Gastrocnemius medialis (tissue), 4 donors: Measurements from ENCODE around the gene ERI3. TPM values are rescaled to one million over a fixed set of nuclear protein-coding genes. Genes with fewer than 3 reads are reported as not detected.

Source experiments
- ATAC-seq, 2 donors: fragments of 150-250 bp; one replicate each; pipeline ENCODE4 v1.9.1; 2016
- DNase-seq, 2 donors: peaks; one replicate each; pipeline ENCODE4 v3.0.0-alpha.2; 2019
- H3K27ac ChIP-seq, 4 donors: fragments of 200-600 bp; sonication (generic); 1 replicate in 1 of 4; 2 replicates in 3 of 4; pipeline ENCODE4 v1.5.1; 2016 to 2018; ENCODE audit warnings: mild to moderate bottlenecking in 2 of 4, moderate library complexity in 1 of 4
- H3K27me3 ChIP-seq, 3 donors: fragments of 200-600 bp; sonication (generic) in 2 of 3; 1 replicate in 1 of 3; 2 replicates in 2 of 3; pipeline versions ENCODE4 v1.5.1 to v1.6.0; 2016 to 2019; ENCODE audit warnings: mild to moderate bottlenecking in 1 of 3, moderate library complexity in 1 of 3
- H3K36me3 ChIP-seq, 2 donors: fragments of 200-600 bp; sonication (generic) in 1 of 2; one replicate each; pipeline ENCODE4 v1.5.1; 2017 to 2018
- H3K4me1 ChIP-seq, 2 donors: fragments of 200-600 bp; sonication (generic) in 1 of 2; one replicate each; pipeline ENCODE4 v1.5.1; 2016 to 2017; ENCODE audit warnings: mild to moderate bottlenecking in 2 of 2
- H3K4me3 ChIP-seq, 4 donors: fragments of 200-600 bp; sonication (generic) in 3 of 4; 1 replicate in 1 of 4; 2 replicates in 3 of 4; pipeline ENCODE4 v1.5.1; 2016 to 2019; ENCODE audit warnings: mild to moderate bottlenecking in 2 of 4
- H3K9me3 ChIP-seq, 3 donors: fragments of 200-600 bp; sonication (generic) in 2 of 3; 1 replicate in 1 of 3; 2 replicates in 2 of 3; pipeline ENCODE4 v1.5.1; 2016 to 2019
- POLR2A ChIP-seq, 2 donors: fragments of 450-650 bp; IDR thresholded peaks; one replicate each; pipeline ENCODE4 v1.6.1; 2017; ENCODE audit warnings: antibody characterized with exemption in 2 of 2, mild to moderate bottlenecking in 2 of 2, moderate library complexity in 2 of 2
- in situ Hi-C, 4 donors: fragments of 200-750 bp; cut with MboI; loops; one replicate each; pipeline versions ENCODE4 v1.15.0 to v1.8.0; 2017; ENCODE audit warnings: low sequenced_read_pairs in 4 of 4
- intact Hi-C: fragments of 100-400 bp; cut with DNase I; formaldehyde crosslinking; loops from one replicate; pipeline ENCODE4 v1.15.1; 2023; ENCODE audit warnings: low total_unique reads
- total RNA-seq, 4 donors: library from RNA; depleted of rRNA; stranded (reverse); fragments of >200 nt; gene quantifications; one replicate each; pipeline versions ENCODE4 v1.1.0 to v1.2.3, GENCODE V29; 2016
- TF ChIP-seq, protein P1 (sequence below), 5 experiments: fragments of 450-650 bp in 3 of 5; fragments of 200-600 bp in 2 of 5; sonication (generic) in 2 of 5; IDR thresholded peaks in 4 of 5; conservative IDR thresholded peaks in 1 of 5; 1 replicate in 4 of 5; 2 replicates in 1 of 5; pipeline ENCODE4 v1.5.1; 2016 to 2019; ENCODE audit warnings: antibody characterized with exemption in 5 of 5, mild to moderate bottlenecking in 3 of 5, moderate library complexity in 3 of 5

The ERI3 gene
- total RNA-seq, 4 donors from 2014 or later: 53.8 to 101 (median 79.8) TPM

DNA sequence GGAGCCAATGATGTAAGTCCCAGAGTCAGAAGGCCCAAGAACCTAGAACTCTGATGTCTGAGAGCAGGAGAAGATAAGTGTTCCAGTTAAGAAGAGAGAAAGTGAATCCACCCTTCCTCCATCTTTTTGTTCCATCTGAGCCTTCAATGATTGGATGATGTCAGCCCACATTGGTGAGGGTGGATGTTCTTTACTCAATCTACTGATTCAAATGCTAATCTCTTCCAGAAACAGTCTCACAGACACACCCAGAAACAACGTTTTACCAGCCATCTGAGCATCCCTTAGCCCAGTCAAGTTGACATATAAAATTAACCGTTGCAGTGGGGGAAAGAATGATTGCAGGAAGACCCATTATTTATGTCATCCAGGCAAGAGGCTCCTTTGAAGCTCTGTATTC, 33.5 kb upstream of the ERI3 start:
- Histone ChIP-seq H3K27ac (no peak overlapping the region), H3K4me3 (no peak overlapping the region), H3K36me3 (no peaks in the 10 kb centered on the region), H3K27me3 (peaks cover under 1 to 5% (median 4%) of the 10 kb centered on the region in 3 donors), H3K9me3 (no peaks in the 10 kb centered on the region), H3K4me1 (no peaks in the 10 kb centered on the region)
- TF ChIP-seq, protein P1, sequence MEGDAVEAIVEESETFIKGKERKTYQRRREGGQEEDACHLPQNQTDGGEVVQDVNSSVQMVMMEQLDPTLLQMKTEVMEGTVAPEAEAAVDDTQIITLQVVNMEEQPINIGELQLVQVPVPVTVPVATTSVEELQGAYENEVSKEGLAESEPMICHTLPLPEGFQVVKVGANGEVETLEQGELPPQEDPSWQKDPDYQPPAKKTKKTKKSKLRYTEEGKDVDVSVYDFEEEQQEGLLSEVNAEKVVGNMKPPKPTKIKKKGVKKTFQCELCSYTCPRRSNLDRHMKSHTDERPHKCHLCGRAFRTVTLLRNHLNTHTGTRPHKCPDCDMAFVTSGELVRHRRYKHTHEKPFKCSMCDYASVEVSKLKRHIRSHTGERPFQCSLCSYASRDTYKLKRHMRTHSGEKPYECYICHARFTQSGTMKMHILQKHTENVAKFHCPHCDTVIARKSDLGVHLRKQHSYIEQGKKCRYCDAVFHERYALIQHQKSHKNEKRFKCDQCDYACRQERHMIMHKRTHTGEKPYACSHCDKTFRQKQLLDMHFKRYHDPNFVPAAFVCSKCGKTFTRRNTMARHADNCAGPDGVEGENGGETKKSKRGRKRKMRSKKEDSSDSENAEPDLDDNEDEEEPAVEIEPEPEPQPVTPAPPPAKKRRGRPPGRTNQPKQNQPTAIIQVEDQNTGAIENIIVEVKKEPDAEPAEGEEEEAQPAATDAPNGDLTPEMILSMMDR (IDR thresholded peaks at IDR 0.05 in 4 of 5, conservative IDR thresholded peaks at IDR 0.05 in 1 of 5): no peak
- no peak for TF ChIP-seq POLR2A (IDR thresholded peaks at IDR 0.05)
- DNase-seq (no peak), ATAC-seq (no peak)
- in situ Hi-C loops (loop anchor here in 2 of 4 donors (10.0 to 25.0 kb wide), 2 partner anchors 199 to 206 kb away; no protein-coding TSS in a partner anchor), intact Hi-C loops (no loop called here)

DNA sequence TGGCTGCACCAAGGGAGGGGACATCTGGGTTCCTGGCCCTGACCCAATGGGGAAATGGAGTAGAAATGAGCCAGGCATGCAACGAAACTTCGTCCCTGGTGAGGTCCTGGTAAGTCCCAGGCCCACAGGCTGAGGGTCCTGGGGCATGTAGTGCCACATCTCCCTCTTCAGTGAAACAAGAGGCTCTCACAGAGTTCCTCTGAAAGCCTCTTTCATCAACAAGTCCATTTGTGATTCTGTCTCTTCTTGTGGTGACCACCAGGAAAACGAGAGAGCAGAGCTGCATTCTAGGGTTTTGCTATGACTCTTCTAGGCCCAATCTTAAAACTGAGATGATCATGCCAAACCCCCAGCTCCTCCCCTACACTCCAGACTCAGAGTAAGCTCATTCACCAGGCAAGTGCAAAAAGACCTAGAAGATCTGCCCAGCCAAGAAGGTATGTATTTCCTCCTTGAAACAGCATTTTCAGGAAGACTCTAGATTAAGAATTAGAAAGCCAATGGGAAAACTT, 25.7 kb upstream of the ERI3 start:
- intact Hi-C loops: no loop called here
- Histone ChIP-seq H3K27ac (no peak overlapping the region), H3K4me3 (no peak overlapping the region), H3K27me3 (no peaks in the 10 kb centered on the region), H3K4me1 (no peaks in the 10 kb centered on the region), H3K36me3 (no peaks in the 10 kb centered on the region), H3K9me3 (no peaks in the 10 kb centered on the region)
- TF ChIP-seq, protein P1 (IDR thresholded peaks at IDR 0.05 in 4 of 5, conservative IDR thresholded peaks at IDR 0.05 in 1 of 5): no peak
- TF ChIP-seq POLR2A (IDR thresholded peaks at IDR 0.05): no peak
- ATAC-seq (no peak), DNase-seq (no peak)
- in situ Hi-C loops: loop anchor here in 2 of 4 donors (10.0 to 25.0 kb wide), 2 partner anchors 207 to 214 kb away; no protein-coding TSS in a partner anchor

DNA sequence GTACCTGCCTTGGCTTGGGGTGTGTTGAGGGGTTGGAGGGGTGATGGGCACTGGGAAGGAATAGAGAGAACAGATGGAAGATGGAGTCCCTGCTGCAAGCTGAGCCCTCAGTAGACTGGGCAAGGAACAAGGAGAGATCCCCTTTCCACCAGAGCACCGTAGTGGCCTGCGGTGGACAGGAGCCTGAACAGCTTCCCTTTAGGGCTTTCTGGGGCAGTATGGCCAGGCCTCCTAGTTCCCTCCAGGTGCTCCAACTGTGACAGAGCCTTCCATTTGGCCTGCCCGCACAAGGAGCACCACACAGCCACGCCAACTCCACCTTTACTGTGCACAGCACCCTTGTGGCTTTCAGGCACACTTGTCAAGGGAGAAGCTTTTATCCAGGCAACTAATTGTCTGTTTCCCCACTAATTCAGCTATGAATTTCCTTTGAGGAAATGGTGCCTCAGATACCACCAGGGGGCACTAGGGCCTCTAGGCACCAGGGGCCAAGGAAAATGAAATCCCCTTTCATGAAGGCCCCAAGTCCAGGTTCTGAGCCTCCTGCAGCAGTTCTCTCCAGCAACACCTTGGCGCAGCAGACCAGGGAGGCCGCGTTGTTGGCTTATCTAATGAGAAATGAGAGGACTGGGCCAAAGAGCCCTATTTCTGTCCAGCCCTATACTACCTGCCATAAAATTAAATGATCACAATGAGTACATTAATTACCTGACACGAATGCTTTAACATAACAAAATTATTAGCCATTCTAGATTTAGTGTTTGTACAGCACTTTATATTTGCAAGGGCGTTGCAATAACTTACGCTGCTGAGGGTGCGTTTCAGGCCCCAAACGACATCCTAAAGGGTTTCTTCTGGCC, 23.1 kb upstream of the ERI3 start:
- intact Hi-C loops (loop anchor here (5.0 kb wide), 1 partner anchor 219 kb away; no protein-coding TSS in a partner anchor), in situ Hi-C loops (loop anchor here in 3 of 4 donors (5.0 to 25.0 kb wide), 3 partner anchors 209 to 219 kb away; no protein-coding TSS in a partner anchor)
- Histone ChIP-seq H3K36me3 (no peaks in the 10 kb centered on the region), H3K27ac (no peak overlapping the region), H3K4me3 (no peak overlapping the region), H3K4me1 (no peaks in the 10 kb centered on the region), H3K9me3 (no peaks in the 10 kb centered on the region), H3K27me3 (no peaks in the 10 kb centered on the region)
- ATAC-seq: no peak
- TF ChIP-seq, protein P1 (IDR thresholded peaks at IDR 0.05 in 4 of 5, conservative IDR thresholded peaks at IDR 0.05 in 1 of 5): peak; percentile 9 to 58 (median 54)
- TF ChIP-seq POLR2A (IDR thresholded peaks at IDR 0.05): no peak
- no peak for DNase-seq

DNA sequence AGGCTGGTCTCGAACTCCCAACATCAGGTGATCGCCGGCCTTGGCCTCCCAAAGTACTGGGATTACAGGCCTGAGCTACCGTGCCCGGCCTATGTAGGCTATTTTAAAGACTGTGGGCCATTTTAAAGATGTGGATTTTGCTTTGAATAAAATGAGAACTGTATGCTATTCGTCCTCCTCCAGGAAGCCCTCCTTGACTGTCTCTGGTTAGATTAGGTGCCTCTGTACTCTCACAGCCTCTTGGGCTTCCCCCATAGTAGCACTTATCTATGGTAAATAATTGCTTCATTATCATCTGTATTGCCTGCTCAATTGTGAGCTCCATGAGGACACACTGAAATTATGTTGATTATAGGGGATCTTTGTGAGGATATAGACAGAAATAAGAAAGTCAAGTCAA, 20.5 kb upstream of the ERI3 start:
- no peak for TF ChIP-seq POLR2A (IDR thresholded peaks at IDR 0.05)
- no peak for DNase-seq
- Histone ChIP-seq H3K4me1 (no peaks in the 10 kb centered on the region), H3K9me3 (no peaks in the 10 kb centered on the region), H3K27me3 (no peaks in the 10 kb centered on the region), H3K4me3 (no peak overlapping the region), H3K27ac (no peak overlapping the region), H3K36me3 (no peaks in the 10 kb centered on the region)
- in situ Hi-C loops: loop anchor here in 3 of 4 donors (5.0 to 25.0 kb wide), 3 partner anchors 212 to 222 kb away; no protein-coding TSS in a partner anchor
- intact Hi-C loops: loop anchor here (5.0 kb wide), 1 partner anchor 222 kb away; no protein-coding TSS in a partner anchor
- no peak for ATAC-seq

DNA sequence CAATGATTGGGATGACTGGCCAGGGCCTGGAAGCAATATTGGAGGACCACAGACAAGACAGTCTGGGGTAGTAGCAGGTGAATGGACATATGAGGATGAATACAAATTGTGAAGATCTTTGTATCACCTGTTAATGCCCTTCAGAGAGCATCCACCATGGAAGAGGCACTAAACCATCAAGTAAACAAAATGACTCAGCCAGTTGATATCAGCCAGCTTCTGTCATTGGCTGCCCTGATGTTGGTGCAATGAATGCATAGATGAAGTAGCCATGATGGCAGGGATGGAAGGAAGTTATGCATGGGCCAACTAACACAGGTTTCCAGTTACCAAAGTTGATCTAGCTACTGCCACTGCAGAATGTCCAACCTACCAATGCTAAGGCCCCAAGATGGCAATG, 16.1 kb upstream of the ERI3 start:
- no peak overlapping the region for H3K27ac ChIP-seq
- in situ Hi-C loops: loop anchor here in 1 of 4 donors (10.0 kb wide), 1 partner anchor 224 kb away; no protein-coding TSS in a partner anchor
- no peaks in the 10 kb centered on the region for H3K36me3 ChIP-seq
- H3K9me3 ChIP-seq: no peaks in the 10 kb centered on the region
- no peaks in the 10 kb centered on the region for H3K27me3 ChIP-seq
- ATAC-seq (no peak), DNase-seq (no peak)
- no peak for TF ChIP-seq POLR2A (IDR thresholded peaks at IDR 0.05)
- TF ChIP-seq, protein P1 (IDR thresholded peaks at IDR 0.05 in 4 of 5, conservative IDR thresholded peaks at IDR 0.05 in 1 of 5): no peak
- intact Hi-C loops: no loop called here
- H3K4me1 ChIP-seq: no peaks in the 10 kb centered on the region
- no peak overlapping the region for H3K4me3 ChIP-seq
